Left ventricle myocardium inferior (tissue), 1 donor: ENCODE results near the gene RASSF3. TPM values are rescaled to one million over a fixed set of nuclear protein-coding genes. Genes with fewer than 3 reads are reported as not detected.

Source experiments
- DNase-seq: peaks from one replicate; pipeline ENCODE4 v3.0.0-alpha.2; 2020
- H3K27ac ChIP-seq: fragments of 200-600 bp; replicated peaks from 2 replicates; pipeline ENCODE4 v1.8.0; 2021
- H3K27me3 ChIP-seq: fragments of 200-600 bp; 2 replicates; pipeline ENCODE4 v1.8.0; 2021; ENCODE audit warnings: low read depth
- H3K36me3 ChIP-seq: fragments of 200-600 bp; 2 replicates; pipeline ENCODE4 v1.8.0; 2021
- H3K4me1 ChIP-seq: fragments of 200-600 bp; 2 replicates; pipeline ENCODE4 v1.8.0; 2021
- H3K4me3 ChIP-seq: fragments of 200-600 bp; 2 replicates; pipeline ENCODE4 v1.8.0; 2021; ENCODE audit warnings: mild to moderate bottlenecking, moderate library complexity
- H3K9me3 ChIP-seq: fragments of 200-600 bp; replicated peaks from 2 replicates; pipeline ENCODE4 v1.8.0; 2021
- CTCF ChIP-seq: fragments of 200-600 bp; IDR thresholded peaks from 2 replicates; pipeline ENCODE4 v1.8.0; 2021; ENCODE audit warnings: antibody characterized with exemption, mild to moderate bottlenecking, borderline replicate concordance
- intact Hi-C: fragments of 100-400 bp; cut with micrococcal nuclease; formaldehyde crosslinking; loops from one replicate; pipeline ENCODE4 v1.11.0; 2022
- total RNA-seq: library from RNA; stranded (reverse); fragmentation: NEBNext Ultra II Directional; extraction: Animal tissue kit (Norgen Biotek cat#: 25700); gene quantifications from one replicate; pipeline ENCODE4 v1.2.1, GENCODE V29; 2021
- donor health status: DM: no; HTN: yes; CAD: no; lungs with severe emphysema.

Gene RASSF3
- total RNA-seq, 1 donor from 2014 or later = 102 TPM

DNA sequence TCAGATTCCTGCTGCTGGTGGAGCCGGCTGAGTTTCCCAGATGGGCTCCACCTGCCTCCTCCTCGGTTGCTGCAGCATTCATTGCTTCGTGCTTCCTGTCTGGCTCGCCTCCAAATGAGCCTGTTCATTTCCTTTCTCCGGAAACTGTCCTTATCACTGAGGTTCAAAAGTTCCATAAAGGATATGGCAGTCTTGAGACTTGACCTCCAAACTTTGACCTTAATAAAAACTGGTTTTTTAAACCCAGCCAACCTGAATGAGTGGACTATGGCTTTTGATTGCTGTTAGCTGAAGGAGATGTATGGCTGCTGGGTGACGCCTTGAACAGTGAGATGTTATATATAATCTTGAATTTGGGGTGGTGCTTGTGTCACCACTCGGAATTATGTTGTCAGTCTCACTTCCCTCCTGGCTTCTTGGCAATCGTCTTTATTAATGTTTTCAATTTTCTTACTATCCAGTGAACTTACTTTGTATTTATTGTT is 62.7 kb downstream of the RASSF3 start:
- no peaks in the 10 kb centered on the region for H3K36me3 ChIP-seq
- peaks cover 100% of the 10 kb centered on the region for H3K4me1 ChIP-seq
- no peak overlapping the region for H3K4me3 ChIP-seq
- no peak for TF ChIP-seq CTCF
- intact Hi-C loops = loop anchor here (10.0 kb wide), 1 partner anchor 58 kb away; the partner anchor contains the start of gene RASSF3
- peak overlapping the region; percentile 74 for H3K27ac ChIP-seq
- no peaks in the 10 kb centered on the region for H3K9me3 ChIP-seq
- H3K27me3 ChIP-seq = no peaks in the 10 kb centered on the region
- peak; percentile 49 for DNase-seq

DNA sequence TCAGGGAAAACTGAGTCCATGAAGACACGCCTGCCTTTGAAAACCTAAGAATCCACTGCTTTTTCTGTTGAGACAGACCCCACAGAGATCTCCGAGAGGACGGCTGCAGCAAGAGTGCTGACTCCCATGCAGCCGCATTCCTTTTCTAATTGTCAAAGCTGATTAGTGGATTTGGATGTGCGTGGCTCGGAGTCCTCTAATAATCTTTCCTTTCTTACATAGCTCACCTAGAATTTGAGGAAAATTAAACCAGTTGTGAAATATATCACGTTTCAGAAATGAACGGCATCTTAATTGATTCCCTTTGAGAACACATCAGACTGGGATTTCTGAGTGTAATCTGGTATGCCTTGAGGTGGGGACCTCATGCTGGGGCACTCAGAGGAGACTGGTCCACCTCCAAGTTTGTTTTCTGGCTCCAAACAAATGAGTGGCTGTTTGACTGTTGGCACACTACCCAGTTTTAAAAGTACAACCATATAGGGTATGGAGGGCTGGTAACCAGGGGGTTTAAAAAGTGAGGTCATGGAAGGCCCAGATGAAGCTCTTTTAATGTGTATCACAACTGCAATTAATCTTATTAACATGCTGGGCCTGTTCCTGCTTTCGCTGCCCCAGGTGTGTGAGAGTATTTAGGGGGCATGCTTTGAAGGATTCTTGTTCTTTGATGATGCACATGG is 63.3 kb downstream of the RASSF3 start:
- no peak for DNase-seq
- Histone ChIP-seq H3K4me1 (peaks cover 98% of the 10 kb centered on the region), H3K27ac (peak overlapping the region; percentile 74), H3K4me3 (no peak overlapping the region), H3K9me3 (no peaks in the 10 kb centered on the region), H3K36me3 (no peaks in the 10 kb centered on the region), H3K27me3 (no peaks in the 10 kb centered on the region)
- intact Hi-C loops = loop anchor here (10.0 kb wide), 1 partner anchor 59 kb away; the partner anchor contains the start of gene RASSF3
- no peak for TF ChIP-seq CTCF

GRCh38 chr12:64674367-64674922 is 64.2 kb downstream of the RASSF3 start:
- intact Hi-C loops = loop anchor here (10.0 kb wide), 1 partner anchor 60 kb away; the partner anchor contains the start of gene RASSF3
- no peak for DNase-seq
- Histone ChIP-seq H3K27me3 (no peaks in the 10 kb centered on the region), H3K4me1 (peaks cover 98% of the 10 kb centered on the region), H3K27ac (peak overlapping the region; percentile 74), H3K9me3 (no peaks in the 10 kb centered on the region), H3K36me3 (no peaks in the 10 kb centered on the region), H3K4me3 (no peak overlapping the region)
- TF ChIP-seq CTCF = no peak

DNA sequence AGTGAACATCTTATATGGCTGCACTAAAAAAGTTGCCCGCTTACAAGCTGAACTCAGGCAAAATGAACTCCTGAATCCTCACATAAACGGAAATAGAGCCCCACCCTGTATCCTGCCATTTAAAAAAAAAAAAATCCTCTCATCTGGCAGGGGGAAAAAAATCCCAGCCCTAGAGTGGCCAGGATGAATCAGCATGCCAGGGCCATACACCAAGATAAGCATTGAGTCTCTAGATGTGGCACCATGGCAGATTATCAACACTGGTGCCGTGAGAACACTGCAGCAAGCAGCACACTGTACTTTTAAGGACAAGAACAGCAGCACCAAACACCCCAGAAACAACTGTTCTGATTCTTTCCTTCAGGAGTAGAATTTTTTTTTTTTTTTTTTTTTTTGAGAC is 65.5 kb downstream of the RASSF3 start:
- no peaks in the 10 kb centered on the region for H3K36me3 ChIP-seq
- no peak for TF ChIP-seq CTCF
- H3K9me3 ChIP-seq = no peaks in the 10 kb centered on the region
- DNase-seq = peak; percentile 30
- H3K4me1 ChIP-seq = peaks cover 98% of the 10 kb centered on the region
- H3K4me3 ChIP-seq = peak overlapping the region; percentile 12
- no peaks in the 10 kb centered on the region for H3K27me3 ChIP-seq
- intact Hi-C loops = loop anchor here (10.0 kb wide), 1 partner anchor 61 kb away; the partner anchor contains the start of gene RASSF3
- H3K27ac ChIP-seq = peak overlapping the region; percentile 74

GRCh38 chr12:64678248-64678647 is 68.0 kb downstream of the RASSF3 start:
- no peak for TF ChIP-seq CTCF
- intact Hi-C loops = loop anchor here (10.0 kb wide), 1 partner anchor 63 kb away; the partner anchor contains the start of gene RASSF3

More at GRCh38 chr12:64678248-64678647, 68.0 kb downstream of the RASSF3 start:
- DNase-seq = no peak
- Histone ChIP-seq H3K4me1 (peaks cover 98% of the 10 kb centered on the region), H3K27ac (peak overlapping the region; percentile 74), H3K36me3 (no peaks in the 10 kb centered on the region), H3K4me3 (no peak overlapping the region), H3K9me3 (no peaks in the 10 kb centered on the region), H3K27me3 (no peaks in the 10 kb centered on the region)
